NOMO-1 treated with DMSO at 0.1 percent for 48 hours (cell line): ENCODE results near the gene TATDN2.
"Not testable (repeated sequence)": the region's sequence is repeated elsewhere in the genome, so short reads cannot be mapped to it uniquely, and the experiment has no call there.

Experiments used
- DNase-seq: peaks from one replicate; lab custom pipeline; 2025; ENCODE audit not compliant: unreplicated experiment; lab: John Stamatoyannopoulos, UW

TATDN2 gene

GRCh38 chr3:10235551-10235950 is 12.7 kb upstream of the TATDN2 start:
- DNase-seq: no peak

DNA sequence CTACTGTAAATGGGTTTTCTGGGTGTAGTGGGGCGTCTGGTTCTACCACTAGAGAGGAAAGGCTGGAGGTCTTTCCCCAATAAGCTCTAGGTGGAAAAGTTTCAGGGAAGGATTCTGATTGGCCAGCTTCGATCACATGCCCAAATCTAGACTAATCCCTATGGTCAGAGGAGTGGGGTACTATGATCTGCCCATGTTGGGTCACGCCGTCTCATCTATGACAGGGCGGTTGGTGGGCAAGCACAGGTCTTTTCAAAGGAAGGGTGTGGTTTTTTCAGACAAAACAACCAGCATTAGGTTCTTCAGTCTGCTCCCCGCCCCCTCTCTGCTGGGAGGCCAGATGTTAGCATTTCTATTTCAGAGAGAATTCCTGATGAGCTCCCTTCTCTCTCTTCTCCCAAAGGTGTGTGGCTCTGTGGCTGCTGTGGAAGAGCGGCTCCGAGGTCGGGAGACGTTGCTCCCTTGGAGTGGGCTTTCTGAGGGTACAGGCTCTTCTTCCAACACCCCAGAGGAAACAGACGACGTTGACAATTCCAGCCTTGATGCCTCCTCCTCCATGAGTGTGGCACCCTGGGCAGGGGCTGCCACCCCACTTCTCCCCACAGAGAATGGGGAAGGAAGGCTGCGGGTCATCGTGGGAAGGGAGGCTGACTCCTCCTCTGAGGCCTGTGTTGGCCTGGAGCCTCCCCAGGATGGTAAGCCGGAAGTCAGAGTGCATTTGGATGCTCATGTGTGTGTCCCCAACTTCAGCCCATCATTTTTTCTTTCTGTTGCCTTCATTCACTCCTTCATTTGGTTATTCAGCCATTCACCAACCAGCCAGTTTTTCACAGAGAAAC is 9.7 kb upstream of the TATDN2 start:
- no peak for DNase-seq

GRCh38 chr3:10240799-10241198 is 7.5 kb upstream of the TATDN2 start:
- no peak for DNase-seq

- no peak for DNase-seq
Measured at GRCh38 chr3:10242182-10243065, 5.8 kb upstream of the TATDN2 start.

- no peak for DNase-seq
Measured at GRCh38 chr3:10244009-10244408, 4.2 kb upstream of the TATDN2 start.

DNA sequence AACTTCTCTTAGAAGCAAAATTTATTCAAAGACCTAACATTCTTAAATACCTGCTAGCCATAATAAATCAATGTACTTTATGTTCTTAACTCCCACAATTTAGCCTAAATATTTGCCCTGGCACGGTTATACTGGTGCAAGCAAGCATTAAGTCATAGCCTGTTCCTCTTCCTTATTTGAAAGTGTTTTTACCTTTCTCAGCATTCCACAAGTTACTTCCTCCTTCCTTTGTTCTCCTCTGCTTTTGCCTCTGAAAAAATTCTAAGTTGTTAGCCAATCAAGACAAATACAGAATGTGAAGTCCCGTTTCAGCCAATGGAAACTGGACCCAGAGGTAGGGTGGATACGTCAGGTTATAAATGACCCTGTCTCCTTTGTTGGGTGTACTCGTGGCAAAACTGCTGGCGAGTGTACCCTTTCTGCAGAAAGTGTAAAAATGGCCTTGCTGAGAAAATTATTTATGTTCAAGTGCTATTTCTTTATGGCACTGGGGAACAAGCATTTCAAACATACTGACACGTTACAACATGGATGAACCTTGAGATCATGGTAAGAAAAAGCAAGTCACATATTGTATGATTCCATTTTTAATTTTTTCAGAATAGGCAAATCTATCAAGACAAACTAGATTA is 3.1 kb upstream of the TATDN2 start:
- no peak for DNase-seq

- no peak for DNase-seq
Measured at GRCh38 chr3:10247679-10248183, 528 bp upstream of the TATDN2 start.

GRCh38 chr3:10248984-10249748 is 907 bp downstream of the TATDN2 start:
- DNase-seq: peak; percentile 11

DNA sequence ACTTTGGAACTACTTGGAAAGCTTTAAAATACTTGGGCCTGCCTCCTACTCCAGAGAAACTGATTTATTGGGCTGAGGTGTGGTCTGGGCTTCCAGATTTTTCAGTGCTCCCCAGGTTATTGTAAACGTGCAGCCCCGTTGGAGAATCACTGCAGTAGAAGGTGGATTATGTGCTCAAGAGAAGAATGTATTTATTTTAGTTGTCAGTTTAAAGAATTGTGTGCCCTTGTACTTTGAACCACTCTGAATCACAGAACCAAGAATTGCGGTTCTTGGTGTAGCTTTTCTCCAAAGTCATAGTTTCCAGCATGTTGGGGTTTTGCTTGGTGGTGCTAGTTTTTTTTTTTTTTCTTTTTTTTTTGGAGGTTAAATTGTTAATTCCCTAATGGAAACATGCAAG is 1.6 kb downstream of the TATDN2 start:
- no peak for DNase-seq

DNA sequence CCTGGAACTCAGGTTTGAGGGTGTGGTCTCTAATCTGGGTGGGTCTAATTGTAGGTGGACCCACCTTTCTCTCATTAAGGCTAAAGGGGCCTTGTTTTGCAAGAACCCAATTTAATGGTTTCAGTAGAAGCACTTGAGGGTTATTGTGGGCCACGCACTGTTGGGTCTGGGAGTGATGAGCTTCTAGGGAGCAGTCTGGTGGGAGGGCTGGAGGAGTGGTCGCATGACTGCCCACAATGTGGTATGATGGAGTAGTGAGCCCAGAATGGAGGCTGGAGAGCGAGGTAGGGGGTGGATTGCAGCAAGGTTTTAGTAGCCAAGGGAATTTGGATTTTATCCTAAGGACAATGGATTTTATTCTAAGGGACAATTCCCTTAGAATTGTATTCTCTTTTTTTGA is 2.7 kb downstream of the TATDN2 start:
- DNase-seq: no peak

- DNase-seq: no peak
Measured at GRCh38 chr3:10253731-10254130, 5.5 kb downstream of the TATDN2 start.

DNA sequence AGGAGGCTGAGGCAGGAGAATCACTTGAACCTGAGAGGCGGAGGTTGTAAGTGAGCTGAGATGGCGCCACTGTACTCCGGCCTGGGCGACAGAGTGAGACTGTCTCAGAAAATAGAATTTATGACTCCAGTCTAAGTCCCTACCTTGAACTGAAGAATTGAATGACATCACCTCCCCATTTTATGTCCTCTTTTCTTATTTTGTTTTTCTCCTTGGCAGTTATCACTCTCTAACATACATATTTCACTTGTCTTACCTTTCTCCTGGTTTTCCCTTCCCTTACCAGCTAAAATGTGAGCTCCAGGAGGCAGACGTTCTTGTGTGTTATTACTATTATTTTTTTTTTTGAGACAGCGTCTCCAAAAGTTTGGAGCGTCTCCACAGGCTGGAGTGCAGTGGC is 7.6 kb downstream of the TATDN2 start:
- no peak for DNase-seq

- no peak for DNase-seq
Measured at GRCh38 chr3:10259036-10259435, 10.8 kb downstream of the TATDN2 start.

DNA sequence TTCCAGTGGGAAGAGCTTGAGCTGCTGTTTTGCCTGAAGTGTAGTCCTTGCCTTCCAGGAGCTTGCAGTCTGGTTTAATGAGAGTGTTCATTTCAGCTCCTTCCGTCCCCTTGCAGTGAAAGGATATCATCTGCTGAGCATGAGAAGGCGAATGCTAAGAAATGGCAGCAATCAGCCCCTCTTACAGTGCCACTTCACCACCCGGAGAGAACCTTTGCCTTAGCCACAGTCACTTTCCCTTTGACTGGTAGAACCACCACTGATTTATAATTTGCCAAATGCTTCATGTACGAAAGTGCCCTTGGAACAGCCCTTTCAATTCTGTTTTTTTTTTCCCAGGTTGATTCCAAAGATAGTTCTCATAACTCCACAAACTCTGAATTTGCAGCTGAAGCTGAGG is 11.5 kb downstream of the TATDN2 start:
- no peak for DNase-seq

DNA sequence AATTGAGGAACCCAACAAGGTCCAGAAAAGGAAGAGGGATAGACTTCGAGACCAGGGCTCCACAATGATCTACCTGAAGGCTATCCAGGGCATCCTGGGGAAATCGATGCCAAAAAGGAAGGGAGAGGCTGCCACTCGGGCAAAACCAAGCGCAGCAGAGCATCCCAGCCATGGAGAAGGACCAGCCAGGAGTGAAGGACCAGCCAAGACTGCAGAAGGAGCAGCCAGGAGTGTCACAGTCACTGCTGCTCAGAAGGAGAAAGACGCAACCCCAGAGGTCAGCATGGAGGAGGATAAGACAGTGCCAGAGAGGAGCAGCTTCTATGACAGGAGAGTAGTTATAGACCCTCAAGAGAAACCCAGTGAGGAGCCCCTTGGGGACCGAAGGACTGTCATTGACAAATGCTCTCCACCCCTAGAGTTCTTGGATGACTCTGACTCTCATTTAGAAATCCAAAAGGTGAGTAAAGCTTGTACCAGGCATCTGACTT is 12.0 kb downstream of the TATDN2 start:
- no peak for DNase-seq

GRCh38 chr3:10262027-10262426 is 13.8 kb downstream of the TATDN2 start:
- no peak for DNase-seq

- DNase-seq: no peak
Measured at GRCh38 chr3:10263646-10264363, 15.5 kb downstream of the TATDN2 start.

- DNase-seq: no peak
Measured at GRCh38 chr3:10265833-10266232, 17.6 kb downstream of the TATDN2 start.

GRCh38 chr3:10266936-10267335 is 18.7 kb downstream of the TATDN2 start:
- DNase-seq: not testable (repeated sequence)

DNA sequence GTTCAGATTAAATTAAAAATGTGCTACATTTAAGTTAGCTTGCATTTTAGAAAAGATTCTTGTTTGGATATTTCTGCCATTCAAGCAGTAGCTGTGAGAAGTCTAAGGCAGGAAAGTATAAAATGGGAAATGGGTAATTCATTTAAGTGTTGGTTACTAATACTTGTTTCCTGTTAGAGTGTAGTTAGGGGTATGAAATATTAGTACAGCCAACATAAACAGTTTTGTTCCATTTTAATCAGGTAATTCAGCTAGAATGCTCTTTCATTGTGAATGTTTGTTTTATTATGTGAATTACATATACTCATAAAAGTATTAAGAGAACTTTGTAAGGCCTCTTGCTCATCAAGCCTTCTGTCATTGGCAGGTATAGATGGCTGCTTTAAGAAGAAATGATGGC is 19.9 kb downstream of the TATDN2 start:
- no peak for DNase-seq
